Measurements from ENCODE around the gene EML4.

The EML4 gene

GRCh38 chr2:42227491-42227890 is 58.3 kb downstream of the EML4 start:
- no peak for DNase-seq

- no peak for DNase-seq
These were observed 58.9 kb downstream of the EML4 start for GRCh38 chr2:42228101-42228500.

DNA sequence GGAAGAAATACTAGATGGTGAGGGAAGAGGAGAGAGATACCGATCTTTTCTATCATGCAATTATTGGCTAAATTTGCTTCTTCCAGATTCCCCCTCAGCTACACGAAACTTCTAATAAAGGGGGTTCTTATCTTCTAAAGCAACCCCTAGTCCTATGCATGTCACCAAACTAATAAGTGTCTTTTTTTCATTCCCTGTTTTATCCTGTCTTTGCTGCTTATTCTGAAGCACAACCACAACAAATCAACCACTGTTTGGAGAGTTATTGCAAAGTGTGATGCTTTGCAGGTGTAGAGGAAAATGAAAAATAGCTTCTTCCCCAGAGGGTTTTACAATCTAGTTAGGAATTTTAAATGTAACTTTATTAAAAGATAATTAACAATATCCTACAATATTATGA is 60.8 kb downstream of the EML4 start:
- no peak for DNase-seq

DNA sequence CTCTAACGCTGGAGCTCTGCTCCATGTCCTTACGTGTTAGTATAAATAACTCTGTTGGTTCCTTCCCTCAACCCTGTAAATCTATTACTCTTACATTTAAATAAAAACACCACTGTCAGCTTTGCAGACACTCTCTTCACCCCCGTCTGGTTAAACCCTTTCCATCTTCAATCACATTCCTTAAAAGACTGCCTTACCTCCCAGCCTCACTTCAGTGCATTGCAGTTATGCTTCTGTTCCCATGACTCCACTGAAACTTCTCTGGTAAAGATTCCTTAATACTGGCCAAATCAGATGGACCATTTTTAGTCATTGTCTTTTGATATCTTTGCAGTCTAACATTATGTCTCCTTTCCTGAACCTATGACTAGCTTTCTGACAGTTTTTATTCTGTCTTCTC is 61.7 kb downstream of the EML4 start:
- DNase-seq = no peak

DNA sequence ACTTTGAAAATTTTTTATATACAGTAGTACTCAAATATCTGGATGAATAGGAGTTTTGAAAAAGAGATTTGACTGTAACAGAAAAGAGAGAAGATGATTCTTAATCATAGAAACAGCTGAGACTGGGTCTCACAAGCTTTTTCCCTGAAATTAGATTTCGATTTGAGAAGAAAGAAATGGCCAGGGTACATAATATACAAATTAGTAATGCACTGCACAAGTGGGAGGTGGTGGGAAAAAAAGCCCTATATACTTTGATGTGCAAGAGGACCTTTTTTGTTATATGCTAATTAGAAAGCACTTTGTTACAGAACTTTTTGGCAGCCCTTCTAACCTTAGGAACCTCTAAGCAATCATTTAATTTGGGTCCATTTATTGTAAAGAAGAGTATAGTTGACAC is 62.9 kb downstream of the EML4 start:
- no peak for DNase-seq

- DNase-seq = no peak
These were observed 64.9 kb downstream of the EML4 start for GRCh38 chr2:42233976-42234441.

DNA sequence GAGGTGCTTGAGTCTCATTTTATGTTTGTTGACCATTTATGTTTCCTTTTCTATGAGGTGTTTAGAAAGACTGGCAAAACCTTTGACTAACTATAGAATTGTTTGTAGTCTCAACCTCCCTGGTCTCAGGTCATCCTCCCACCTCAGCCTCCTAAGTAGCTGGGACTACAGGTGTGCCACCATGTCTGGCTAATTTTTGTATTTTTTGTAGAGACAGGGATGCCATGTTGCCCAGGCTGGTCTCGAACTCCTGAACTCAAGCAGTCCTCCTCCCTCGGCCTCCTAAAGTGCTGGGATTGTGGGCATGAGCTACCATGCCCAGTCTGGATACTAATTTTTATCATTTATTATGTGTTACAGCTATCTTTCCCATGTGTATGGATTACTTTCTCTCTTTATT is 67.8 kb downstream of the EML4 start:
- no peak for DNase-seq

DNA sequence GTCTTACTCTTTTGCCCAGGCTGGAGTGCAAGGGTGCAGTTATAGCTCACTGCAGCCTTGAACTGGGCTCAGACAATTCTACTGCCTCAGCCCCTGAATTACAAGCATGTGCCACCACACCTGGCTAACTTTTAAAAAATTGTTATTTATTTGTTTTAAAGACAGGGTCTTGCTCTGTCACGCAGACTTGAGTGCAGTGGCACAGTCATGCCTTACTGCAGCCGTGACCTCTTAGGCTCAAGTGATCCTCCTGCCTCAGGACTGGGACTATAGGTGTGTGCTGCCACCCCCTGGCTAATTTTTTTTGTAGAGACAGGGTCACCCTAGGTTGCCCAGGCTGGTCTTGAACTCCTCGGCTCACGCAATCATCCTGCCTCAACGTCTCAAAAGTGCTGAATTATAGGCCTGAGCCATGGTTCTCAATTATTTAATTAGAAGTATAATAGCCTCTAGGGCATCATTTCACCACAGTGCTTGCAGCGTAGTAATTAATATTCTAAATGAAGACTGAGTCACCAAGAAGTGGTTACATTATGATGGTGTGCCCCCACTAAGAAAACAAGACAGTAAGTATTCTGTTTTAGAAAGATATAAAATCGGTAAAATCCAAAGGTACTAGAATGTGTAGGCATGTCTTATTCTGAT is 69.6 kb downstream of the EML4 start:
- DNase-seq = no peak

GRCh38 chr2:42239289-42239661 is 70.1 kb downstream of the EML4 start:
- no peak for DNase-seq

GRCh38 chr2:42239811-42240210 is 70.7 kb downstream of the EML4 start:
- DNase-seq = no peak

DNA sequence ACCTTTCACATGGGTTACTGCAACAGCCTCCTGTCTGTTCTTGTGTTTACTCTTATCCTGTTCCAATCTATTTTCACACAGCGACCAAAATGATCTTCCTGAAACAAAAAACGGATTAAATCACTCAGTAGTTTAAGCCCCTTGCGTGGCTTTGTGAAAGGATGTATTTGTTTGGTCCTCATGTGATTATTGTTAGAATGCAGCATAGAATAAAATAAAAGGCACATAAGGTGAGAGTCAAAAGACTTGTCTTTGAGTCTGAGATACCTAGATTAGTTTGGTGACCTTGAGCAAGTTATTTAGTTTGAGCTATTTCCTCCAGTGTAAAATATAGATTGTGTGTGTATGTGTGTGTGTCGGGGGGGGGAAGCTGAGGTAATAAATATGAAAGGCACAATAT is 72.4 kb downstream of the EML4 start:
- DNase-seq = no peak

GRCh38 chr2:42243297-42243696 is 74.1 kb downstream of the EML4 start:
- DNase-seq = no peak

- no peak for DNase-seq
These were observed 75.4 kb downstream of the EML4 start for GRCh38 chr2:42244520-42244919.

DNA sequence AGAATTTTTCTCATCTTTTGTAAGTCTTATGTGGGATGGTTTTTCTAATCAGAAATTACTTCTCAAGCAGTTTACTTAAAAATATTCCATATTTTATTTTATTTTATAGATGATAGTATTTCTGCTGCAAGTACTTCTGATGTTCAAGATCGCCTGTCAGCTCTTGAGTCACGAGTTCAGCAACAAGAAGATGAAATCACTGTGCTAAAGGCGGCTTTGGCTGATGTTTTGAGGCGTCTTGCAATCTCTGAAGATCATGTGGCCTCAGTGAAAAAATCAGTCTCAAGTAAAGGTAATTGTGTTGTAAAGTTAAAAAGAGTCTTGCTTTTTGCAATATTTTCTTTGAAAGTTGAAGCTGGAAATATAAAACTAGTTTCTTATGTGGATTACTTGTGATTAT is 76.2 kb downstream of the EML4 start:
- no peak for DNase-seq

GRCh38 chr2:42246562-42246961 is 77.4 kb downstream of the EML4 start:
- DNase-seq = no peak

DNA sequence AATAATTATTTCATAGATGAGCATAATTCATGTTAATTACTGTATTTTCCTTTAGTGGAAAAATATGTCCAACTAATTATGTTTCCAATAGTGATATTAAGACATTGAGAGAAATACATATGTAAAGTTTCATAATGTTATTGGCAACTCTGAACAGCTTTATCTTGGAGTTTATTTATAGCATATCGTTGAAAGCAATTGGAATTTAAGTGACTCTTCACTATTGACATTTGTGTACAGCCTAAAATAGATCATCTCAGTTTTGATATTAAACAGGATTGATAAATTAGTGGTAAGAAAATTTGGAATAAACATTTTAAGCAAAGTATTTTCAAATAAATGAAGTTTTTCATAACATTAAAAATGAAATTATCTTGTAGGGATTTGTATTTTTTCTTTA is 79.7 kb downstream of the EML4 start:
- DNase-seq = no peak

DNA sequence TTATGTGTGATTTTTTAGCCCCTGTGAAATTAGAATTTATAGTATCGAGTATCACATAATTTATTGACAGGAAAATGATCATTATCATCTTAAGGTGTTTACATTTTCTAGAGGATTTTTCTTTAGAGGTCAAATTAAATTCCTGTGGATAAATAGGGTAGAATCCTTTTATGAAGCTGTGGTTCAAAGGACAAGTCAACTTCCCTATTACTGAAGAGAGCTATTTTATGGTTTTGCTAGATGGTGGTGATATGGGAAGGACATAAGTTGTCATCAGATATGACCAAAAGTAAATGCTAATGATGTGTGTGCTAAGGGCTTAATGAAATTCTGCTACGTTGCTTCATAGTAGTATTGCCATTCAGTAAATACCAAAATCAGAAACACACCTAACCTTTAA is 80.1 kb downstream of the EML4 start:
- no peak for DNase-seq

DNA sequence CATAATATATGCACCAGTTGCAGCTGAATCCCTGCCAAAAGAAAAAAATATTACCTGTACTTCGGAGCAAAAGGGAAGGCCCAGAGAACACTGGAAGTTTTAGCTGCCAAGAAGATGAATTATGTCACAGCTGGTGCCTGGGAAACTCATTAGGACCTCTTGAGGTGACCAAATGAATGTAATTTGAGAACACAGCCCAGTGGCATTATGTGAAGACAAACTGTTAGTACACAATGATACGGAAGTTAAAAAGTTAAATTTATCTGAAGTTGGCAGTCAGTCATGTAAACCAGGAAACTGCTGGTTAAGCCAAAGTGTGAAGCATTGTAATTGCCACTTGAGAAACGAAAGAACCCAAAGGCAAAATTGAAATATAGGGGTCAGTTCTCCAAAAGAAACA is 80.7 kb downstream of the EML4 start:
- DNase-seq = peak; percentile 31

DNA sequence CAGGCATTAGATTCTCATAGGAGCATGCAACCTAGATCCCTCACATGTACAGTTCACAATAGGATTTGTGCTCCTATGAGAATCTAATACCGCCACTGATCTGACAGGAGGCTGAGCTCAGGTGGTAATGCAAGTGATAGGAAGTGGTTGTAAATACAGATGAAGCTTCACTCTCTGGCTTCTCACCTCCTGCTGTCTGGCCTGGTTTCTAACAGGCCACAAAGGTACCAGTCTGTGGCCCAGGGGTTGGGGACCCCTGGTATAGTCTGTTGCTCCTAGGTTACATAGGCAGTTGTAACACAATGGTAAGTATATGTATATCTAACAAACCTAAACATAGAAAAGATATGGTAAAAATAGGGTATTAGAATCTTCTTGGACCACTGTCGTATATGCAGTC is 81.8 kb downstream of the EML4 start:
- DNase-seq = no peak

DNA sequence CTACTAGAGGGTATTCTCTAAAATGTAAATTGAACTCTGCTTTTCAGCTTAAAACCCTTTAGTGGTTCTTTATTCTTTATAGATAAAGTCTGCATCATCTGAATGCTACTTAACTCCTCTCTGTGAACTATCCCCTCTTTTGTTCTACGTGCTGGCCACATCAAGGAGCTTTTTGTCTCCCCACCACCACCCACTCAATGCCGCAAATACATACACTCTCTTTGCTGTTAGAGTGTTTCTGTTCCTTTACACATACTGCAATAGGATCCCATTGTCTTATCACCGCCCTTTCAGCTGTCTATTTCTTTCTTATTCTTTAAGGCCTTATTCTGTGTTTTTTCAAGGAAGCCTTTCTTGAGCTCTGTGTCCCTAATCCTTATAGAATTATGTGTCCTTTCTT is 83.3 kb downstream of the EML4 start:
- DNase-seq = no peak

- DNase-seq = no peak
These were observed 85.2 kb downstream of the EML4 start for GRCh38 chr2:42254186-42254895.

DNA sequence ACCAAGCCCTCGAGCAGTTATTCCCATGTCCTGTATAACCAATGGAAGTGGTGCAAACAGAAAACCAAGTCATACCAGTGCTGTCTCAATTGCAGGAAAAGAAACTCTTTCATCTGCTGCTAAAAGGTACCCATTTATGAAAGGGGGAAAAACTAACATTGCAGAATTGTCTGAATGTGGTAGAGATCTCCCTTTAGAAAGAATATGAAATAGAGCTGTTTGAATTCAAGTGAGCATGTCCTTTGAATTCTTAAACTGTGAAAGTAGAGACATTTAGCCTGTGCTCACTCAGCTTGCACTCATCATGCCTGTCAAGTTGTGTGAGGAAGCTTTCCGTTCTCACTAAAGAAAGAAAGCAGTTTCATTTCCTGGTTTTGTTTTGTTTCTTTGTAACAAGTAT is 87.4 kb downstream of the EML4 start:
- DNase-seq = no peak

GRCh38 chr2:42261518-42262195 is 92.5 kb downstream of the EML4 start:
- no peak for DNase-seq

GRCh38 chr2:42266236-42266635 is 97.1 kb downstream of the EML4 start:
- no peak for DNase-seq

Measured in NCI-H2171 (cell line).